Vein endothelial cell (primary cell): ENCODE data around the gene TRAT1. TPM values are rescaled to one million over a fixed set of nuclear protein-coding genes. Genes with fewer than 3 reads are reported as not detected.

Source experiments
- total RNA-seq: library from RNA; depleted of rRNA; stranded (reverse); fragments of >200 nt; gene quantifications from 2 replicates; pipeline ENCODE4 v1.2.3, GENCODE V29; 2012

Gene TRAT1
- not detected in 2 replicates for total RNA-seq

GRCh38 chr3:108822123-108822897 lies at the start of gene TRAT1:
TSS of gene TRAT1 (plus strand) at chr3:108822786. CDS start at chr3:108822928, 142 bp downstream.

Other genes starting within 250 kb of the TRAT1 start
- 16.7 and 30.0 TPM in 2 replicates for gene CIP2A, start 233.3 kb upstream of the TRAT1 start, total RNA-seq
- gene DZIP3, start 233.1 kb upstream of the TRAT1 start, total RNA-seq = 4.6 and 5.1 TPM in 2 replicates
- not detected in 2 replicates for gene RETNLB, start 65.4 kb upstream of the TRAT1 start, total RNA-seq
- gene GUCA1C, start 131.1 kb downstream of the TRAT1 start, total RNA-seq = not detected in 2 replicates